ENCODE measurements around the gene PACSIN1.

- TF ChIP-seq CTCF (conservative IDR thresholded peaks at IDR 0.05; ENCODE audit: low read length) (no peak), EZH2phosphoT487 (IDR thresholded peaks at IDR 0.05; ENCODE audit: borderline replicate concordance, low read depth, low read length) (no peak)
These were observed 63.3 kb downstream of the PACSIN1 start for GRCh38 chr6:34528996-34529664.

All from OCI-LY7 (cell line).